ENCODE data around the gene RAB11FIP4. TPM values are rescaled to one million over a fixed set of nuclear protein-coding genes. Genes with fewer than 3 reads are reported as not detected.
A peak's percentile ranks its signal among the peaks of the same experiment; 100 is the strongest.

RAB11FIP4 gene
- polyA plus RNA-seq, 1 of the 3 experiments (the other 2 are of a cell fraction), result 9.4 TPM

DNA sequence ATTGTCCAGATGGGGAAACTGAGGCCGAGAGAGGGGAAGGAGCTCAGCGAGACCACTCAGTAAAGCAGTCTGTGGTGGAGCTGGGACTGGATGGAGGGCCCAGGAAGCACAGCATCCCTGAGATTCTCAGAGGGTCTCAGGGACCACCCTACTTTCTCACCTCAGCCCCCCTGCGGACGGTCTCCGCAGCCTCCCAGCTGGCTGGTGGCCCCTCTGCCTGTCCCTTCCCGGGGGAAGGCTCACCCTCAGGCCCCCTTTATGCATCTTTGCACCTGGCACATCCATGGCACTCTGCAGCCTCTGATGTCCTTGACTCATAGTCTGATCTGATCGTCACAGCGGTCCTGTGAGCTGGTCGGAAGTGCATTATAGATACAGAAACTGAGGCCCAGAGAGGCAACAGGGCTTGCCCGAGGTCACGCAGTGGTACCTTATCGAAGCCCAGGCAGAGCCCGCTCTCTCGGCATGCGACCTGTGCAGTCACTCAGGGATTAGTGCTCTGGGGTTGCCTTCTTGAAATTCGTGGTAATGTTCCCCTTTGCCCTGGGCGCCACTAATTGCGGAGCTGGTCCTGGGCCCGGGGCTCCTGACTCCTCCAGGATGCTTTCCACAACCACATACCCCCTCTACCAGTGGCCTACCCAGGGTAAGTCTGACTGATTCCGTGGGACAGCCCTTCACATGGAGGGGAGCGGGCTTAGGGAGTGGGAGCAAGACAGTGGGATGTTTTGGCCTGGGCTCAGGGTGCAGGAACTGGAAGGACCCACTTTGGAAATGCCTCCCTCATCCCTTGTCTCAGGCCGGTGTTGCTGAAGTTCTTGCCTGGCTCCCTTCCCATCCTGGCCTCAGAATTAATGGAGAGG is 24.4 kb downstream of the RAB11FIP4 start:
- Histone ChIP-seq H3K27ac (ENCODE audit: low read depth in 2 of 2, low read length in 1 of 2) (no peak overlapping the region; a peak in 1 of 4 replicates), H3F3A (replicated peaks; ENCODE audit: insufficient read depth) (no peaks in the 10 kb centered on the region), H3K9ac (no peak overlapping the region), H3K9me3 (no peaks in the 10 kb centered on the region), H3K4me2 (no peak overlapping the region), H2AFZ (ENCODE audit: low read depth) (no peak overlapping the region), H3K4me1 (ENCODE audit: control insufficient read depth in 1 of 2, insufficient read depth in 2 of 2, low read depth in 1 of 2, low read length in 1 of 2) (peaks cover 0 to 33% of the 10 kb centered on the region in 2 experiments; a peak in 1 of 4 replicates), H3K9me2 (no peaks in the 10 kb centered on the region), H4K20me1 (ENCODE audit: insufficient read depth) (no peaks in the 10 kb centered on the region), H3K36me3 (replicated peaks in 1 of 2; ENCODE audit: control insufficient read depth in 1 of 2, insufficient read depth in 2 of 2, low read length in 1 of 2) (no peaks in the 10 kb centered on the region), H3K27me3 (ENCODE audit: insufficient read depth) (no peaks in the 10 kb centered on the region), H3K79me2 (ENCODE audit: insufficient read depth) (no peaks in the 10 kb centered on the region), H3K4me3 (ENCODE audit: low read depth in 2 of 2, low read length in 1 of 2) (no peak overlapping the region)
- TF ChIP-seq, protein P1, sequence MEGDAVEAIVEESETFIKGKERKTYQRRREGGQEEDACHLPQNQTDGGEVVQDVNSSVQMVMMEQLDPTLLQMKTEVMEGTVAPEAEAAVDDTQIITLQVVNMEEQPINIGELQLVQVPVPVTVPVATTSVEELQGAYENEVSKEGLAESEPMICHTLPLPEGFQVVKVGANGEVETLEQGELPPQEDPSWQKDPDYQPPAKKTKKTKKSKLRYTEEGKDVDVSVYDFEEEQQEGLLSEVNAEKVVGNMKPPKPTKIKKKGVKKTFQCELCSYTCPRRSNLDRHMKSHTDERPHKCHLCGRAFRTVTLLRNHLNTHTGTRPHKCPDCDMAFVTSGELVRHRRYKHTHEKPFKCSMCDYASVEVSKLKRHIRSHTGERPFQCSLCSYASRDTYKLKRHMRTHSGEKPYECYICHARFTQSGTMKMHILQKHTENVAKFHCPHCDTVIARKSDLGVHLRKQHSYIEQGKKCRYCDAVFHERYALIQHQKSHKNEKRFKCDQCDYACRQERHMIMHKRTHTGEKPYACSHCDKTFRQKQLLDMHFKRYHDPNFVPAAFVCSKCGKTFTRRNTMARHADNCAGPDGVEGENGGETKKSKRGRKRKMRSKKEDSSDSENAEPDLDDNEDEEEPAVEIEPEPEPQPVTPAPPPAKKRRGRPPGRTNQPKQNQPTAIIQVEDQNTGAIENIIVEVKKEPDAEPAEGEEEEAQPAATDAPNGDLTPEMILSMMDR (IDR thresholded peaks at IDR 0.05), result no peak
- TF ChIP-seq RFX5 (IDR thresholded peaks at IDR 0.05; ENCODE audit: low read length), result no peak
- no peak for DNase-seq
- ChIA-PET CTCF (interaction anchor here (1.5 to 6.2 kb wide), 3 partner anchors 9 to 26 kb away, joined by 5 to 29 read pairs (median 12); partner anchors contain the start of gene RAB11FIP4), POLR2A (no interaction called here)
- 77% methylated on average over 22 of the region's 22 CpGs for WGBS (ENCODE audit: low lambda C conversion rate)

DNA sequence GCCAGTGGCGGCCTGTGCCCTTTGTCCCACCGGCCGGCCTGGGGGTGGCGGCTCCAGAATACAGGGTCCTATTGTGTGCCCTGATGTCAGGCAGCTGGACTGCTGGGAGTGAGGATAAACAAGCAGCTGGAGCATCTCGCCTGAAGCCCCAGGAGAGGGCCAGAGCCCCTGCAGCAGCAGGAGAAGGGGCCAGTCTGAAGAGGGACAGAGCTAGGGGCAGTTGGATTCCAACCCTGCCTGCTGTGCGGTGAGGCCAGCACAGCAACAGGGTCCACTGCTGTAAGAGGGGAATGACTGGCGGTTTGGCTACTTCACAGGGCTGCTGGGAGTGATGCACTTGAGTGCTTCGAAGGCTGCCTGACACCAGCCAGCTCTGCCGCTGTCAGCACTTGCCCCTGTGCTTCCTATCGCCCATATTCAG is 25.0 kb downstream of the RAB11FIP4 start:
- no peaks in the 10 kb centered on the region for H4K20me1 ChIP-seq (ENCODE audit: insufficient read depth)
- H3K36me3 ChIP-seq (replicated peaks in 1 of 2; ENCODE audit: control insufficient read depth in 1 of 2, insufficient read depth in 2 of 2, low read length in 1 of 2), result no peaks in the 10 kb centered on the region
- H3K27me3 ChIP-seq (ENCODE audit: insufficient read depth), result no peaks in the 10 kb centered on the region
- H3K79me2 ChIP-seq (ENCODE audit: insufficient read depth), result no peaks in the 10 kb centered on the region
- peaks cover 0 to 33% of the 10 kb centered on the region in 2 experiments; a peak in 1 of 4 replicates for H3K4me1 ChIP-seq (ENCODE audit: control insufficient read depth in 1 of 2, insufficient read depth in 2 of 2, low read depth in 1 of 2, low read length in 1 of 2)
- H3K9me2 ChIP-seq, result no peaks in the 10 kb centered on the region
- peak overlapping the region in 1 of 2 experiments; percentile 17; a peak in 1 of 4 replicates for H3K27ac ChIP-seq (ENCODE audit: low read depth in 2 of 2, low read length in 1 of 2)
- H3F3A ChIP-seq (replicated peaks; ENCODE audit: insufficient read depth), result no peaks in the 10 kb centered on the region
- no peak overlapping the region for H3K4me3 ChIP-seq (ENCODE audit: low read depth in 2 of 2, low read length in 1 of 2)
- no peak overlapping the region for H3K4me2 ChIP-seq
- DNase-seq, result no peak
- ChIA-PET CTCF (interaction anchor here (0.7 to 6.2 kb wide), 3 partner anchors 8 to 109 kb away, joined by 3 to 29 read pairs (median 12); no protein-coding TSS in a partner anchor), POLR2A (no interaction called here)
- no peaks in the 10 kb centered on the region for H3K9me3 ChIP-seq
- H2AFZ ChIP-seq (ENCODE audit: low read depth), result no peak overlapping the region
- H3K9ac ChIP-seq, result no peak overlapping the region
- 64% methylated on average over 5 of the region's 10 CpGs for WGBS (ENCODE audit: low lambda C conversion rate)
- TF ChIP-seq POLR2AphosphoS5 (IDR thresholded peaks at IDR 0.05; ENCODE audit: low read depth, low read length), result no peak
- TF ChIP-seq, protein P2, sequence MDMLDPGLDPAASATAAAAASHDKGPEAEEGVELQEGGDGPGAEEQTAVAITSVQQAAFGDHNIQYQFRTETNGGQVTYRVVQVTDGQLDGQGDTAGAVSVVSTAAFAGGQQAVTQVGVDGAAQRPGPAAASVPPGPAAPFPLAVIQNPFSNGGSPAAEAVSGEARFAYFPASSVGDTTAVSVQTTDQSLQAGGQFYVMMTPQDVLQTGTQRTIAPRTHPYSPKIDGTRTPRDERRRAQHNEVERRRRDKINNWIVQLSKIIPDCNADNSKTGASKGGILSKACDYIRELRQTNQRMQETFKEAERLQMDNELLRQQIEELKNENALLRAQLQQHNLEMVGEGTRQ (IDR thresholded peaks at IDR 0.05; ENCODE audit: borderline replicate concordance, low read depth, low read length), result no peak
- TF ChIP-seq, protein P3, sequence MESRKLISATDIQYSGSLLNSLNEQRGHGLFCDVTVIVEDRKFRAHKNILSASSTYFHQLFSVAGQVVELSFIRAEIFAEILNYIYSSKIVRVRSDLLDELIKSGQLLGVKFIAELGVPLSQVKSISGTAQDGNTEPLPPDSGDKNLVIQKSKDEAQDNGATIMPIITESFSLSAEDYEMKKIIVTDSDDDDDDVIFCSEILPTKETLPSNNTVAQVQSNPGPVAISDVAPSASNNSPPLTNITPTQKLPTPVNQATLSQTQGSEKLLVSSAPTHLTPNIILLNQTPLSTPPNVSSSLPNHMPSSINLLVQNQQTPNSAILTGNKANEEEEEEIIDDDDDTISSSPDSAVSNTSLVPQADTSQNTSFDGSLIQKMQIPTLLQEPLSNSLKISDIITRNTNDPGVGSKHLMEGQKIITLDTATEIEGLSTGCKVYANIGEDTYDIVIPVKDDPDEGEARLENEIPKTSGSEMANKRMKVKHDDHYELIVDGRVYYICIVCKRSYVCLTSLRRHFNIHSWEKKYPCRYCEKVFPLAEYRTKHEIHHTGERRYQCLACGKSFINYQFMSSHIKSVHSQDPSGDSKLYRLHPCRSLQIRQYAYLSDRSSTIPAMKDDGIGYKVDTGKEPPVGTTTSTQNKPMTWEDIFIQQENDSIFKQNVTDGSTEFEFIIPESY (IDR thresholded peaks at IDR 0.05; ENCODE audit: borderline replicate concordance, low read depth), result no peak
- TF ChIP-seq TCF12 (IDR thresholded peaks at IDR 0.05), result no peak
- no peak for TF ChIP-seq GATA2 (CRISPR knock-in tag; IDR thresholded peaks at IDR 0.05)
- TF ChIP-seq, protein P4, sequence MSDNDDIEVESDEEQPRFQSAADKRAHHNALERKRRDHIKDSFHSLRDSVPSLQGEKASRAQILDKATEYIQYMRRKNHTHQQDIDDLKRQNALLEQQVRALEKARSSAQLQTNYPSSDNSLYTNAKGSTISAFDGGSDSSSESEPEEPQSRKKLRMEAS (IDR thresholded peaks at IDR 0.05; ENCODE audit: low read depth), result no peak
- no peak for TF ChIP-seq FOXM1 (IDR thresholded peaks at IDR 0.05; ENCODE audit: low read depth)
- TF ChIP-seq, protein P1 (IDR thresholded peaks at IDR 0.05), result no peak
- TF ChIP-seq, protein P5, sequence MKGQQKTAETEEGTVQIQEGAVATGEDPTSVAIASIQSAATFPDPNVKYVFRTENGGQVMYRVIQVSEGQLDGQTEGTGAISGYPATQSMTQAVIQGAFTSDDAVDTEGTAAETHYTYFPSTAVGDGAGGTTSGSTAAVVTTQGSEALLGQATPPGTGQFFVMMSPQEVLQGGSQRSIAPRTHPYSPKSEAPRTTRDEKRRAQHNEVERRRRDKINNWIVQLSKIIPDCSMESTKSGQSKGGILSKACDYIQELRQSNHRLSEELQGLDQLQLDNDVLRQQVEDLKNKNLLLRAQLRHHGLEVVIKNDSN (IDR thresholded peaks at IDR 0.05; ENCODE audit: borderline replicate concordance, low read depth), result no peak
- no peak for TF ChIP-seq FOSL2 (IDR thresholded peaks at IDR 0.05; ENCODE audit: borderline replicate concordance, low read depth)
- TF ChIP-seq, protein P6, sequence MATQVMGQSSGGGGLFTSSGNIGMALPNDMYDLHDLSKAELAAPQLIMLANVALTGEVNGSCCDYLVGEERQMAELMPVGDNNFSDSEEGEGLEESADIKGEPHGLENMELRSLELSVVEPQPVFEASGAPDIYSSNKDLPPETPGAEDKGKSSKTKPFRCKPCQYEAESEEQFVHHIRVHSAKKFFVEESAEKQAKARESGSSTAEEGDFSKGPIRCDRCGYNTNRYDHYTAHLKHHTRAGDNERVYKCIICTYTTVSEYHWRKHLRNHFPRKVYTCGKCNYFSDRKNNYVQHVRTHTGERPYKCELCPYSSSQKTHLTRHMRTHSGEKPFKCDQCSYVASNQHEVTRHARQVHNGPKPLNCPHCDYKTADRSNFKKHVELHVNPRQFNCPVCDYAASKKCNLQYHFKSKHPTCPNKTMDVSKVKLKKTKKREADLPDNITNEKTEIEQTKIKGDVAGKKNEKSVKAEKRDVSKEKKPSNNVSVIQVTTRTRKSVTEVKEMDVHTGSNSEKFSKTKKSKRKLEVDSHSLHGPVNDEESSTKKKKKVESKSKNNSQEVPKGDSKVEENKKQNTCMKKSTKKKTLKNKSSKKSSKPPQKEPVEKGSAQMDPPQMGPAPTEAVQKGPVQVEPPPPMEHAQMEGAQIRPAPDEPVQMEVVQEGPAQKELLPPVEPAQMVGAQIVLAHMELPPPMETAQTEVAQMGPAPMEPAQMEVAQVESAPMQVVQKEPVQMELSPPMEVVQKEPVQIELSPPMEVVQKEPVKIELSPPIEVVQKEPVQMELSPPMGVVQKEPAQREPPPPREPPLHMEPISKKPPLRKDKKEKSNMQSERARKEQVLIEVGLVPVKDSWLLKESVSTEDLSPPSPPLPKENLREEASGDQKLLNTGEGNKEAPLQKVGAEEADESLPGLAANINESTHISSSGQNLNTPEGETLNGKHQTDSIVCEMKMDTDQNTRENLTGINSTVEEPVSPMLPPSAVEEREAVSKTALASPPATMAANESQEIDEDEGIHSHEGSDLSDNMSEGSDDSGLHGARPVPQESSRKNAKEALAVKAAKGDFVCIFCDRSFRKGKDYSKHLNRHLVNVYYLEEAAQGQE (IDR thresholded peaks at IDR 0.05; ENCODE audit: low read depth, low read length), result no peak
